ENCODE data around the gene RASL10A.

Gene RASL10A

DNA sequence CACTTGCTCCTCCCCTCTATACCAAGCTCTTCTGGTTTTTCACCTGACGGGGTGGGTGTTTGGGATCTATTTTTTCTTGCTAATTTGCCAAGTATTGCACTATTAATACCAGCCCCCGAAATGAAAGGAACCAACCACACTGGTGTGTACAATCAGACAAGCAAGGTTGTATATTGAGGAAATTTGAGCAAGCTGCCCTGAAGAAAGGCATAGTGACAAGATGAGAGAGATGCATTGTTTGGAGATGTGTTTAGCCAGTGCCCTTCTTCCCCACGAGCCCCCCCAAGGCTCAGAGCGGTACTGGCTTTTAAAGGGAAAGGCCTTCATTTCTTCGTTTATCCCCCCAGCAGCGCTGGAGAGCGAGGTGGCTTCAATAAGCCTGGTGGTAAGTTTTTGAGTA lies 24.3 kb downstream of the RASL10A start:
- H3K36me3 Mint-ChIP-seq (ENCODE audit: low read depth), result peaks cover 85% of the 10 kb centered on the region
- ATAC-seq, result no peak
- DNase-seq, result no peak
- H3K4me1 Mint-ChIP-seq, result peaks cover 4% of the 10 kb centered on the region
- H3K9me3 Mint-ChIP-seq, result no peaks in the 10 kb centered on the region
- H3K4me3 Mint-ChIP-seq, result no peak overlapping the region
- no peak overlapping the region for H3K27ac Mint-ChIP-seq
- H3K27me3 Mint-ChIP-seq, result no peaks in the 10 kb centered on the region

GRCh38 chr22:29290061-29290460 lies 25.4 kb downstream of the RASL10A start:
- DNase-seq (no peak), ATAC-seq (no peak)
- peaks cover 85% of the 10 kb centered on the region for H3K36me3 Mint-ChIP-seq (ENCODE audit: low read depth)
- no peak overlapping the region for H3K27ac Mint-ChIP-seq
- peaks cover 4% of the 10 kb centered on the region for H3K4me1 Mint-ChIP-seq
- H3K27me3 Mint-ChIP-seq, result no peaks in the 10 kb centered on the region
- H3K4me3 Mint-ChIP-seq, result no peak overlapping the region
- no peaks in the 10 kb centered on the region for H3K9me3 Mint-ChIP-seq

- ATAC-seq, result no peak
- H3K9me3 Mint-ChIP-seq, result no peaks in the 10 kb centered on the region
- no peaks in the 10 kb centered on the region for H3K27me3 Mint-ChIP-seq
- H3K27ac Mint-ChIP-seq, result no peak overlapping the region
- peaks cover 4% of the 10 kb centered on the region for H3K4me1 Mint-ChIP-seq
- H3K36me3 Mint-ChIP-seq (ENCODE audit: low read depth), result peaks cover 83% of the 10 kb centered on the region
- no peak for DNase-seq
- no peak overlapping the region for H3K4me3 Mint-ChIP-seq
These were observed 26.7 kb downstream of the RASL10A start for GRCh38 chr22:29288837-29289236.

GRCh38 chr22:29284196-29284595 lies 31.3 kb downstream of the RASL10A start:
- no peaks in the 10 kb centered on the region for H3K27me3 Mint-ChIP-seq
- no peaks in the 10 kb centered on the region for H3K9me3 Mint-ChIP-seq
- no peak for DNase-seq
- H3K4me3 Mint-ChIP-seq, result no peak overlapping the region
- ATAC-seq, result no peak
- peaks cover 81% of the 10 kb centered on the region for H3K36me3 Mint-ChIP-seq (ENCODE audit: low read depth)
- no peak overlapping the region for H3K27ac Mint-ChIP-seq
- H3K4me1 Mint-ChIP-seq, result peaks cover 4% of the 10 kb centered on the region

GRCh38 chr22:29277927-29278326 lies 37.6 kb downstream of the RASL10A start:
- Mint-ChIP-seq H3K27ac (no peak overlapping the region), H3K36me3 (ENCODE audit: low read depth) (peaks cover 87% of the 10 kb centered on the region), H3K9me3 (no peaks in the 10 kb centered on the region), H3K27me3 (no peaks in the 10 kb centered on the region), H3K4me1 (peaks cover 48% of the 10 kb centered on the region), H3K4me3 (no peak overlapping the region)
- ATAC-seq, result no peak
- DNase-seq, result no peak

DNA sequence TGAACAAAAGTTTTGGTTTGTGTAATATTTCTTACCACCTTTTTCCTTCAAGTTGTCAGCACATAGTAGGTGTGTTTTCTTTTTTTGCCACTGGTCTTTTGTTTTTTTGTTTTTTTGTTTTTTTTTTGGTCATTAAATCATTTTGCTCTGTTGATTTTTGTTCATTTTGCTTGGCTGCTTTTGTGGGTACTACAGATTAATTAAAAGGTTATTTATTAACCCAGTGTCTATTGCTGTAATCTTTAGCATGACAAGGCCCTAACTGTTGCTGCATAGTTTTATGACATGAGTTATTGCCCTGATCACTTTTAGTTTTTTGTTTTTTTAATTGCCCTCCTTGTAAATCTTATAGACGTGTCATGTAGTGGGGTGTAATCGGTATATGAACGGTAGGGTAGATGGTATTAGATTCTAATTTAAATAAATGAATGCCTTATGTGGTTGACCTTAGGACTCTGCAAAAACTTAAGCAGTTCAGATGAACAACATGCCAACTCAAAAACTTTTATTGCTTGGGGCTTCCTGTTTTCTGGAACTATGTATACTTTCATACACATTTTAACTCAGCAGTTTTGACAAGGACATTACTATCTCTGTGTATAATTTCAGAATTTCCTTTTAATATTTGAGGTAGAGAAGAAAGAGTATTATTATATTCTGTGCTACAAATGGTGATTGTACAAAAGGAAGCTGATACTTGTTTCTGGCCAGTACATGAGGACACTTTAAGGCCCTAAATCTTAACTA lies 39.5 kb downstream of the RASL10A start:
- peaks cover 90% of the 10 kb centered on the region for H3K36me3 Mint-ChIP-seq (ENCODE audit: low read depth)

GRCh38 chr22:29275167-29275566 lies 40.3 kb downstream of the RASL10A start:
- H3K9me3 Mint-ChIP-seq, result no peaks in the 10 kb centered on the region
- DNase-seq (no peak), ATAC-seq (no peak)
- peak overlapping the region; percentile 49 for H3K27ac Mint-ChIP-seq
- no peak overlapping the region for H3K4me3 Mint-ChIP-seq
- no peaks in the 10 kb centered on the region for H3K27me3 Mint-ChIP-seq
- peaks cover 91% of the 10 kb centered on the region for H3K36me3 Mint-ChIP-seq (ENCODE audit: low read depth)
- H3K4me1 Mint-ChIP-seq, result peaks cover 75% of the 10 kb centered on the region

More for the DNA sequence above, 39.5 kb downstream of the RASL10A start:
- peaks cover 67% of the 10 kb centered on the region for H3K4me1 Mint-ChIP-seq
- no peaks in the 10 kb centered on the region for H3K27me3 Mint-ChIP-seq
- no peaks in the 10 kb centered on the region for H3K9me3 Mint-ChIP-seq
- ATAC-seq (no peak), DNase-seq (no peak)
- peak overlapping the region; percentile 16 for H3K27ac Mint-ChIP-seq
- H3K4me3 Mint-ChIP-seq, result no peak overlapping the region

GRCh38 chr22:29272624-29273023 lies 42.9 kb downstream of the RASL10A start:
- peak overlapping the region; percentile 38 for H3K4me3 Mint-ChIP-seq
- peaks cover 3% of the 10 kb centered on the region for H3K27me3 Mint-ChIP-seq
- peaks cover 88% of the 10 kb centered on the region for H3K36me3 Mint-ChIP-seq (ENCODE audit: low read depth)
- H3K4me1 Mint-ChIP-seq, result peaks cover 82% of the 10 kb centered on the region
- H3K27ac Mint-ChIP-seq, result peak overlapping the region; percentile 79
- ATAC-seq, result no peak
- DNase-seq, result no peak
- H3K9me3 Mint-ChIP-seq, result no peaks in the 10 kb centered on the region

- DNase-seq (no peak), ATAC-seq (peak; percentile 22)
- Mint-ChIP-seq H3K4me1 (peaks cover 75% of the 10 kb centered on the region), H3K9me3 (no peaks in the 10 kb centered on the region), H3K27me3 (peaks cover 3% of the 10 kb centered on the region), H3K27ac (peak overlapping the region; percentile 100), H3K36me3 (ENCODE audit: low read depth) (peaks cover 81% of the 10 kb centered on the region), H3K4me3 (peak overlapping the region; percentile 100)
These were observed 44.8 kb downstream of the RASL10A start for GRCh38 chr22:29270475-29271271.

DNA sequence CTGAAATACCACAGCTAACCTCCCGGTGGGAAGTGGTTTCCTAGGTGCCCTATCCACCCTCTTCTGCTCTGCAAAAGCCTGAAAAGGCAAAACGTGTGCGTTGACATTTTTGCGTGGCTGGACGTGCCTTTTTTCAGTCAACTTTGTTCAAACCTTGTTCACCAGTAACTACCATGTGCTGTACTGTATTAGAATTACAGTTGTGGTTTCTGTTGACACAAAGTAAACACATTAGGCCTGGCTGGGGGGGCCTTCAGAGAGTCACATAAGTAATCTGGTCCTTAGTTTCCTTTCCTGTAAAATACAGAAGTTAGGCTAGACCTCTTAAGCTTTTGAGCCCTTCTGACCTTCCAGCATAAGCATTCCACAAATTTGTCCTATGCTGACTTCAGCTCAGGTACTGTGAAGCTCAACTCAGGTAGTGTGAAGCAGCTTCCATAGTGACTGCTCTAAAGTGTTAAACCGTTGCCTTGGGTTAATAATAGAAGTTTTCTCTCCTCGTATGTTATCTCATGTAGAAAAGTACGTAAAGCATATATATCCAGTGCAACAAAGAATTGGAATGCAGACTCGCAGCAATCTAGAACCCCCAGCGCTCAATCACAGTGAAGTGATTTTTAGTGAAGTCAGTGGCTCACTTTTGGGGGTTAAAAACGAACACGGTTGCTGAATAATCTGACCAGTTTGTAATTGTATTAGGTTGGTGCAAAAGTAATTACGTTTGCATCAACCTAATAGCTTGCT lies 45.6 kb downstream of the RASL10A start:
- DNase-seq, result peak; percentile 13
- H3K36me3 Mint-ChIP-seq (ENCODE audit: low read depth), result peaks cover 75% of the 10 kb centered on the region
- peak overlapping the region; percentile 100 for H3K27ac Mint-ChIP-seq
- peak overlapping the region; percentile 100 for H3K4me3 Mint-ChIP-seq
- H3K4me1 Mint-ChIP-seq, result peaks cover 68% of the 10 kb centered on the region
- peaks cover 3% of the 10 kb centered on the region for H3K27me3 Mint-ChIP-seq
- ATAC-seq, result no peak
- H3K9me3 Mint-ChIP-seq, result no peaks in the 10 kb centered on the region

GRCh38 chr22:29269230-29269604 lies 46.3 kb downstream of the RASL10A start:
- peaks cover 62% of the 10 kb centered on the region for H3K4me1 Mint-ChIP-seq
- DNase-seq (no peak), ATAC-seq (no peak)
- H3K9me3 Mint-ChIP-seq, result no peaks in the 10 kb centered on the region
- peaks cover 3% of the 10 kb centered on the region for H3K27me3 Mint-ChIP-seq
- peak overlapping the region; percentile 100 for H3K4me3 Mint-ChIP-seq
- peak overlapping the region; percentile 100 for H3K27ac Mint-ChIP-seq
- H3K36me3 Mint-ChIP-seq (ENCODE audit: low read depth), result peaks cover 68% of the 10 kb centered on the region

GRCh38 chr22:29268511-29269229 lies 46.8 kb downstream of the RASL10A start:
- Mint-ChIP-seq H3K27me3 (peaks cover 3% of the 10 kb centered on the region), H3K27ac (peak overlapping the region; percentile 100), H3K4me3 (peak overlapping the region; percentile 100), H3K4me1 (peaks cover 56% of the 10 kb centered on the region), H3K36me3 (ENCODE audit: low read depth) (peaks cover 64% of the 10 kb centered on the region), H3K9me3 (no peaks in the 10 kb centered on the region)
- ATAC-seq, result peak; percentile 16
- peak; percentile 38 for DNase-seq

DNA sequence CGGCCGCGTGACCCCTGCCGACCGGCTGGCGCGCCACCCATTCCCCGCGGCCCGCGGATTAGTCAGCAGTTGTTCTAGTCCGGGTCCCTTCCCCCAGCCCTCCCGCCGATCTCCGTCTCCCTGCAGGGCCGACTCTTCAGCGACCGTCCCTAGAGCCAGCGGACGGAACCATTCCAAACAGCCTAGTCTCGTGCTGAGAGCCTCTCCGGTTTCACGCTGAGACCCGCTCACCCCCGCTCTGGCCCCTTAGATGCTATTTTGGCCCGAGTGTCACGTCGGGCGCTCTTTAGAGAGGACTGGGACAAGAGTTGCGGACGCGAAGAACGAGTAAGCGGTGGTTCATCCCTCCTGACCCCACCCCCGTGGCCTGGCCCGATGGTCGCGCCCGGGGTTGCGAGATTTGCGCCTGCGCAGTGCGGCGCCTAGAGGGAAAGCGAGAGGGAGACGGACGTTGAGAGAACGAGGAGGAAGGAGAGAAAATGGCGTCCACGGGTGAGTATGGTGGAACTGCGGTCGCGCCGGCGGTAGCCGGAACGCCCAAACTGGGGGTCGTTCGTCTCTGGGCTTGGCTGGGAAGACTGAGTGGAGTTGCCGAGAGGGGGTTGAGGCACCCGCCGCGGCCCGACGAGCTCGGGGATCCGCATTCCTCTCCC lies 47.5 kb downstream of the RASL10A start, which contains the start of the genes EWSR1 and RHBDD3:
EWSR1 (plus strand) TSS at position 411 of the 653 bp plus-strand sequence; CDS start at position 480, 69 bp downstream.
RHBDD3 (minus strand) TSS at position 124 of the 653 bp plus-strand sequence. CDS start 2,355 bp downstream, outside the sequence.
- Mint-ChIP-seq H3K9me3 (no peaks in the 10 kb centered on the region), H3K27me3 (peaks cover 3% of the 10 kb centered on the region), H3K4me1 (peaks cover 49% of the 10 kb centered on the region), H3K27ac (peak within 1 kb of the TSS; percentile 100), H3K4me3 (peak within 1 kb of the TSS; percentile 100), H3K36me3 (ENCODE audit: low read depth) (peaks cover 57% of the 10 kb centered on the region)
- peak; percentile 98 for DNase-seq
- peak; percentile 86 for ATAC-seq

Measured in activated naive CD8-positive, alpha-beta T cell treated with anti-CD3 and anti-CD28 coated beads, Interleukin-2, amount 50 U/mL, for 24 hours (primary cell).